IPS-18c (cell line): ENCODE measurements around the gene DMBX1.
A peak's percentile ranks its signal among the peaks of the same experiment; 100 is the strongest.

Source experiments
- H3K4me3 ChIP-seq: 2 replicates; pipeline ENCODE4 v1.7.0; 2013; ENCODE audit warnings: low read depth, mild to moderate bottlenecking, low read length, moderate library complexity; ENCODE audit not compliant: insufficient read depth
- H3K9me3 ChIP-seq: one replicate; pipeline ENCODE4 v1.6.1; 2013; ENCODE audit warnings: mild to moderate bottlenecking, low read length, moderate library complexity; ENCODE audit not compliant: control insufficient read depth, insufficient read depth

Gene DMBX1

DNA sequence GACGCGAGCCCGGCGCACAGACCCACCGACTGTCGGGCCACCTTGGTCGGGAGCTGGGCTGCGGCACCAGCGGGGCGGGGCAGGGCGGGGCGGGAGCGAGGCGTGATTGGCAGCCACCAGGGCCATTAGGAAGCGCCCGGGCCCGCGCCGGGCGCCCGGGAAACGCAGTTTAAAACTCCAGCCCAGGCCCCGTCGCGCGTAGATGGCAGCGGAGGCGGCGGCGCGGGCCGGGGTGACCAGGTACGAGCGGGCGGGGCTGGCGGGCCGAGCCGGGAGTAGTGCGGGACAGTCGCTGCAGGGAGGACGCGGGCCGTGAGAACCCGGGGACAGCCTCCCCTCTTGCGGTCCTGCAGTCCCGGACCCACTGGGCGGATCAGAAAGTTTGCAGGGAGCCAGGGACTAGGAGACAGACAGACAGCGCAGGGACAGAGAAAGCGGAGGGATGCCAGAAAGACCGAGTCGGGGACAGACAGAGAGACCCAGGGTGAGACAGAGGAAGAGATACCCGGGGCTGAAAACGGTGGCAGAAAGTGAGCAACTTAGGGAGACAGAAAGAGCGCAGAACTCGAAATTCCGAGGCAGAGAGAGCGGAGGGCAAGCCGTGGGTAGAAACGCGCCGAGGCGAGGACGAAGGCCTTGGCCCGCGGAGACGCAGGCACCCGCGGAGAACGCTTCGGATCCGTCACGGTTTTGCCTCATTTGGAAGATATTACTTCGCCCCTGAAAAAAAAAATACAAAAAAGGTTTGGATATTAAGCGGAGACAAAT, at the start of gene DMBX1:
Gene DMBX1, plus strand, starts transcription at position 199 of the 768 bp plus-strand sequence. CDS start 17,175 bp downstream, outside the sequence.
- peak within 1 kb of the TSS; percentile 68 for H3K4me3 ChIP-seq
- H3K9me3 ChIP-seq, result peaks cover 3% of the 10 kb centered on the region

DNA sequence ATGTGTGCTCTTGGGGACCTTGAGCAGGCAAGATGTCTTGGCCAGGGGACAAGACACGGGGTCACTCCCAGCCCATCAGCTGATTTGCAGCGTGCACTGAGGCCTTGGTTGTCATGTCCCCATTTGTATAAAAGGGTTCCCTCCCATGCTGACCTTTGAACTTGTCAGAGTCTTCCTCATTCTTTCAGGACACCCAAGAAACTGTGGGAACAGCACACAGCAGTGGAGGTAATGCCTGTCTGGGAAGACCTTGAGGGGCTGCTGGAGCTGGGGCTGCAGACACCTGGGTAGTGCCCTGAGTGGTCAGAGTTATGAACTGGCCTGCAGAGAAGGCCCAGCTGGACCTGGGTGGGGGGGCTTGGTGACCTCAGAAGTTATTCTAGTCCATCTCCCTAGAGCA, 49.2 kb upstream of the DMBX1 start:
- H3K4me3 ChIP-seq, result no peak overlapping the region
- H3K9me3 ChIP-seq, result no peaks in the 10 kb centered on the region

DNA sequence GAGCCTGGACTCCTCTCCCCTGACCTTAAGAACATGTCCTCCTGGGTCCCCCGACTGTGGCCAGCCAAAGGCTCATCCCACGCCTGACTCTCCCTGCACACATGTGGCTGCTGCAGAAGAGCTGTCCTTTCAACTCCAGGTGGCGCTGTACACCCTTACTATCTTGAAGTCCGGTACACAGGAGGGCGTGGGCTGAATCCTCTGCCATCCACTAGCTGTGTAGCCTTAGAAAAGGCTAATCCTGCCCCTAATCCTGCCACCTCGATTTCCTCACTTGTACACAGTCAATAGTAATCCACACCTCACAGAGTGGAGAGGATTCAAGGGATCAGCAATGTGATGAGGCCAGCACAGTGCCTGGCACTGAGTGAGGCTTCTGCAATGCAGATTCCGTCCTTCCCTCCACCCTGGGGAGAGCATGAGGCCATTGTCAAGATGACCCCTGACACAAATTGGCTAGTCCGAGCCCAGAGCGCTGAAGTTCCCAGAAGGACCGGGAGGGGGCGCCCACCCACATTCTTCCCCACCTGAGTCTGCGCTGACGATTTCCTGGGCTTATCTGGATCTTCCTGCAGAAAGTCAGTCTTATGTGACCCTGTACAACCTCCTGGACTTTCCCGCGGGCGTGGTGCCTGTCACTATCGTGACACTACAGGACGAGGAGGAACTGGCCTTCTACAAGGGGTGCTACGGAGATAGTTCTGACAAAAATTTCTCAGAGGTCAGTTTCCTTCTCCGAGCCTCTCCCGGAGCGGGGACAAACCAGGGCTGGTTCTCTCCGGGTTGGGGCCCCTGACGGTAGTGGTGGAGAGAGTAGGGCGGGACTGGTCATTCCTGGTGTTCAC, 47.1 kb upstream of the DMBX1 start:
- peak overlapping the region; percentile 52 for H3K4me3 ChIP-seq
- no peaks in the 10 kb centered on the region for H3K9me3 ChIP-seq

DNA sequence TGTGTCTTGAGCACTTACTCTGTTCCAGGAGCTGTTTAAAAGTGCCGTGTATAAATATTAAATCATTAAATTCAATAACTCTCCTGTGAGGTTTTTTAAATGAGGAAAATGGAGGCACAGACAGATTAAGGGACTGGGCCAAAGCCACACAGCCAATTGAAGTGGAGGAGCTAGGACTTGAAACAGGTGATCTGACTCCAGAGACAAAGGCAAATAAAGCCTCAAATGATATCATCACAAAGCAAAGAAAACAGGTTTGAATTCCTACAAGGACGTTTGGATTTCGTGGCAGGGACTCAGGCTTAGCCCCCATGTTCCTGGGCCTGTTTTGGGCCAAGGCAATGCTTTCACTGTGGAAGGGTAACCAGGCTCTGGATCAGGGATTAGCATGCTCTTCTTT, 45.2 kb upstream of the DMBX1 start:
- H3K4me3 ChIP-seq, result no peak overlapping the region
- no peaks in the 10 kb centered on the region for H3K9me3 ChIP-seq

DNA sequence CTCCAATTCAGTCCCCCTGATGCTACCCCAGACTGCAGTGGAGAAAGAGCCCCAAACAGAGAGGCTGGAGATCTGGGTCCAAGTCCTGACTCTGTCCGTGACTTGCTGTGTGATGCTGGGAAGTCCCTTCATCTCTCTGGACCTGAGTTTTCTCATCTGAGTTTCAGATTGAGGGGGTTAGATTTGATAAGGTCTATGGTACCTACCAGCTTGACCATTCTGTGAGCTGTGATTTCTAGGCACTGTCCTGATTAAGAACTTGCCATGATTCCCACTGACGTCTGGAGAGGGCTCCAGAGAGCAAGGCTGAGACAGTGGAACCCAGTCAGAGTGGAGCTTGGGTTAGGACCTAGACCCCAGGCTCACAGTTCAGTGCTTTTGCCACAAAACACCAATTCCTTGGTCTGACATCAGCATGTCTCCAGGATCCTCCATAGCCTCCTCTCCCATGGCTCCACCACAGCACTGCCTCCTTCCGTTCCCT, 43.8 kb upstream of the DMBX1 start:
- Histone ChIP-seq H3K9me3 (no peaks in the 10 kb centered on the region), H3K4me3 (no peak overlapping the region)

DNA sequence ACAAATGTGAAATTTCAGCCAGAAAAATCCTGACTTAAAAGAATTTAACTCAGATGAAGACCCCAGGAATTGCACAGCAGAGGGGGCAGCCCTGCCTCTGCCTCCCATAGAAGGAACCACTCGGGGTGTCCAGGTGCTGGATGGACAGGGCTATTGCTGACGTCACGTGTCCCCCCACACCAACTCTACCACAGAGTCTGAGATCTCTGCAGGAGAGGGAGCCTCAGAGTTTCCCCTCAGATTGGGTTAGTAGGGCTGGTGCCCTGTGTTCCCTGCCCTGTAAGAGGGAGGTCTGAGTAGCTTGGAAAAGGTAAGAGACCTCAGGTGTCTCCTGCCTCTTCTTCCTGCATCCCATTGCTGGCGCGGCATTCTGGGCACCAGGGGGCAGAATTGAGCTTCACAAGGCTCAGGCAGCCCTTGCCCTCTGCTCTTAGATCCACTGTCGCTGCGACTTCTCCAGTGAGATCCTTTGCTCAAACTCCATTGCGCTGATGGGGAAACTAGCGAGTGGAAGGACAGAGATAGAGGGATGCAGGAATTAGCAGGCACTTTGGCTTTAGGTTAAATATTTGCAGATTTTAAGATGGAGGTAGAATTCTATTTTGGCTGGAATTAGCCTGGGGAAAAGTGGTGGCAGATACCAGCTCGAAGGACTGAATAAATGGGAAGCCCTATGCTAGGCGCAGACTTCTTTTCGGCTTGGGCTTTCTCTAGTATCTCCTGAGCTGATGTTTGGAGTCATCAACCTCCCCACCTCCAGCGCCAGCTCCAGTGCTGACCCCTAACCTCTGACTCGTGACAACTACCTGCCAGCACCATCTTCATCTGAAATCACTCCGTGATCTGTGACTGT, 42.8 kb upstream of the DMBX1 start:
- Histone ChIP-seq H3K4me3 (no peak overlapping the region), H3K9me3 (no peaks in the 10 kb centered on the region)

DNA sequence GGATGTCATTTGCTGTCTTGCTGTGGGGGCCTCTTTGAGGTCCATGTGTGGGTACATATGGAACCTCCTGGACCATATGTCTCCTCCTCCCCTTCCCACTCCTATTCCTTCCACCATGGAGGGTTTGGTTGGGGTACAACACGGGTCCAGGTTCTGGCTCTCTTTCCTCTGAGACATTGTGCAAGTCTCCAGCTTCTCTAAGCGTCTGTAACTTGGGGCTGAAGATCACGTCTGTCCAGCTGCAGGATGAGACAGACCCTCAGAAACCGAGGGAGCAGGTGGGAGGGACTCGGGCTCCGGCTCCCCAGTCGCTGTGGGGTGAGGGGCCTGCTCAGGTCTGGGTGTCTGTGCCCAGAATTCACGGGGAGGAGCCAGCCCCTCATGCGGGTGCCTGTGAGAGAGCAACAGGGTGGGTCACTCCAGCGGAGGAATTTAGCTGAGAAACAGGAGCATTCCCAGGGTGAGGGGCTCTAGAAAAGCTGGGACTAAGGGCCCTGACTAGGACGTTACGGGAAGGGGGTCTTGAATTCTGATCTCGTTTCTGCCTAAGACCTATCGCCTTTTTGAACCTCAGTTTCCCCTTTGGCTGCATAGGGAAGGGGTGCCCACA, 42.0 kb upstream of the DMBX1 start:
- Histone ChIP-seq H3K4me3 (peak overlapping the region; percentile 22), H3K9me3 (no peaks in the 10 kb centered on the region)

DNA sequence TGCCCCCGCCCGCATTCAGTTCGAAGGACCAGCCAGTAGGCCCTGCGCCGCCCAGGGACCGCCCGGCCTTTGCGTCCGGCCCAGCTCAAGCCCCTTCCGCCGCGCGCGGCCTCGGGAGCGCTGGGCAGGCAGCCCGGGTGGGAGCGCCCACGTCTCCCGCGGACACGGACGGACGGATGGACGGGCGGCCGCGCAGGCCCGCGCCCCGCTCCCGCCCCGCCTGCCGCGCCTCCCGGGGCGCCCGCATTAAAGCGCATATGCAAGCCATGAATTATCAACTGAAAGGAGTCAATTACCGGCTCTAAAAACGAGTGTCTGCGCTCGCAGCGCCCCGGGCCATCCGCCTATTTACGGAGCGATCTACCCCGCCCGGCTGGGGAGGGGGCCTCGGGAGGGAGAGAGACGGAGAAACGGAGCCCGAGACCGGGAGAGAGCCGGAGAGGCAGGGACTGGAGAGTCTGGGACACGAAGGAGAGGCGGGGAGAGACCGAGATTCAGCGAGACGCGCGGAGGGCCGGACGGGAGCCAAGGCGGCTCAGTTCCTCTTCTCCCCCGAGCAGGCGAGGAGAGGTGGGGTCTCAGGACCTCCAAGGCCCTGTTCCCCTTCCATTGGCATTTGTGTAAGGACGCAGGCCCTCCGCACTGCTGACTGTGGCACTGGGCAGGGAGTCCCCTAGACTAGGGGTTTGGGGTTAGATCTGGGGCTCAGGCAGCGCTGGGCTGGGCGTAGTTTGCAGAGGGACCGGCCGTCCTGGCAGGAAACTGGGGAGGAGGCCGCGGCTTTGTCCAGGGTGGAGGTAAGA, 41.3 kb upstream of the DMBX1 start:
- Histone ChIP-seq H3K4me3 (peak overlapping the region; percentile 49), H3K9me3 (no peaks in the 10 kb centered on the region)

DNA sequence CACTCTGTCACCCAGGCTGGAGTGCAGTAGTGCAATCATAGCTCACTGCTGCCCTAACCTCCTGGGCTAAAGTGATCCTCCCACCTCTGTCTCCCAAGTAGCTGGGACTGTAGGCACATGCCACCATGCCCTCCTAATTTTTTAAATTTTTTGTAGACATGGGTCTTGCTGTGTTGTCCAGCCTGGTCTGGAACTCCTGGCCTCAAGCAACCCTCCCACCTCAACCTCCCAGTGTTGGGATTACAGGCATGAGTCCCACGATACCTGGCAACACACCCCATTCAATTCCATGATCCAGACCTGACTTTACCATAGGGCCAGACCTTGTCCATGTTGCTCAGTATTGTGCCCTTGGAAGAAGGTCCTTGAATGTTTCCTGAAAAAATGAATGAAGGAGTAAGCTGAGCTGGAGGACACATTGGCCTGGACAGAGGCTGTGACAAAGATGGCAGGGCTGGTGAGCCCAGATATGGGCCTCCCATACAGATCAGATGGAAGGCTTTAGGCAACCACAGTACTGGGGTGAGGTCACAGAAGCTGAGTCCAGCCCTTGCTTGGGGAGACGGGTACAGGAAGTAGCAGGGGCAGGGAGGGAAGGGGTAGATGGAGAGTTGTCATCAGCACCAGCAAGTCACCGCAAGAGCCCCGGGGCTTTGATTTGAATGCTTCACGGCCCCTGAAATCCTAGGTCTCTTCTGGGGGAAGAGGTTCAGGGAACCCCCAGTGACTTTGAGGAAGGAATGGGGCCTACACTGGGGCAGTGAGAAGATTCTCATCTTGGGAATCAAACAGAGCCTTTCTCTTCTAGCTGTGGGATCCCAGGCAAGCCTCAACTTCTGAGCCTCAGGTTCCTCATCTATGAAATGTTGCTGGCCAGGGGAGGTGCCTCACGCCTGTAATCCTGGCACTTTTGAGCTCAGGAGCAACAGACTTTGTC, 40.1 kb upstream of the DMBX1 start:
- no peak overlapping the region; the same call in 1 of the 2 replicates for H3K4me3 ChIP-seq
- no peaks in the 10 kb centered on the region for H3K9me3 ChIP-seq

DNA sequence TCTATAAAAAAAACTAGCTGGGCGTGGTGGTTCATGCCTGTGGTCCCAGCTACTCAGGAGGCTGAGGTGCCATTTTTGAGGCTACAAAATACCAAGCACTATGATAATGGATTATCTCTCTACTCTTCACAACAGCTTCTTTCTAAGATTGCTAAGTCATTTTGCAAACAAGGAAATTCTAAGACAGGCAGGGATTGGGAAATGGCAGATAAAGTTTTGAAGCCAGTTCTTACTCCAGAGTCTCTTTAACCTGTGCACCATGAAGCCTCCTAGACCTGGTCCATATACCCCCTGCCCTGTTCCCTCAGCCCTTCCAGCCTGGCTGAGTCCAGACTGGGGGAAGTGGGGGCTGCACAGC, 39.5 kb upstream of the DMBX1 start:
- Histone ChIP-seq H3K4me3 (no peak overlapping the region), H3K9me3 (no peaks in the 10 kb centered on the region)

DNA sequence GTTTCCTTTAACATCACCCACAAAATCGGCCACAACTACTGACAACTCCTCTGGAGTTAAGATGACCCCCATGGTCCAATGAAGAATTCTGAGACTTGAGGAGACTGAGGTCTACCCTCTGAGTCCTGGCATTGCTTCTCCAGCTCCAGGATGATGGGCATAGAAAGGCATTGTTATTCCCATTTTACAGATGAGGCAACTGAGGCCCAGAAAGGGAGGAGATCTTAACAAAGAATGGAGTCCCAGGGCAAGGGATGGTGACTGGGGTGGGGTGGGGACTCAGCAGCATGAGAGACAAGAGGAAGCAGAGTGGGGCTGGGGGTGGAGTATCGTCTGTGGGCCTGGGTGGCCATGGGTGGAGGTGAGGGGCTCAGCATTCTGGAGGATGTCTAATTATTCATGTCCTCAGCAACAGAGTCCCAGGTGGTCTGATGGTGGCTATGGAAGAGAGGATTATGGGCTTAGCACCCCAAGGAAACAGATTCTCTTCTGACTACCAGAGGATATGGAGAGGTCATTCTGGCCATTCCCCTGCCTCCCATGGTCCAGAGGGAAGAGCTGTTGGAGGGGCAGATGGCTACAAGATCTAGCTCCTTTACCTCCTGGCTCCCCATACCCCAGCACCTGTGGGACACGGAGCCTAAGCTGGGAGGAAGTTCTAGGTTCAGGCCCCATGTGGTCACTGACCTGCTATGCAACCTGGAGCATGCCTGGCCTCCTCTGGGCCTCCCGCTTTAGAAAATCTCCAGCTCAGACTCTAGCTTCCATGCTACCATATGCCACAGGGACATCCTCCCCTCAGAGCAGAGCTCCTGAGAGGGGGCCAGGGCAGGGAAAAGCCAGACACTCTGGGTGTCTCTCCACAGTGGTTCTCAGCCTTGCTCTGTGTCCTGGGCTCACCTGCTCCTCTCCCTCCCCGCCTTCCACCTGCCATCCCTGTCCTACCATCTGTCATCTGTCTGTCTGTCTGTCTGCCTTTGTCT, 37.4 kb upstream of the DMBX1 start:
- Histone ChIP-seq H3K9me3 (no peaks in the 10 kb centered on the region), H3K4me3 (no peak overlapping the region)

DNA sequence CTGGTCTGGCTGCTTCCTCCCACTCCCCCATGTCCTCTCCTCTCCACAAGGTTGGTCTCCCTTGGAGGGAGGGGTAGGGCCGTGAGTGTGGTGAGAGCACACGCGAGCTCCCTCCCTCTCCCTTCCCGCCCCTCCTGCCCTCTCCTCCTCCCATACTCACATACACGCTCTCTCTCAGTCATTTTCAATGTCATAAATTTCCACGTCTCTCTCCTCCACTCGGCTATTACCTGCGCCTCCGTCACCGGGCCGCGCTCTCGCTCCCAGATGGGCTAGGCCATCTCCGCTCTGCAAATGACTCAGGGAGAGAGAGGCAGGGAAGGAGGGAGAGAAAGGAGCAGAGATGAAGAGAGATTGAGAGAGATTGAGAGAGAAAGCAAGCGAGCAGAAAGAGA, 36.7 kb upstream of the DMBX1 start:
- H3K9me3 ChIP-seq, result no peaks in the 10 kb centered on the region
- H3K4me3 ChIP-seq, result no peak overlapping the region

DNA sequence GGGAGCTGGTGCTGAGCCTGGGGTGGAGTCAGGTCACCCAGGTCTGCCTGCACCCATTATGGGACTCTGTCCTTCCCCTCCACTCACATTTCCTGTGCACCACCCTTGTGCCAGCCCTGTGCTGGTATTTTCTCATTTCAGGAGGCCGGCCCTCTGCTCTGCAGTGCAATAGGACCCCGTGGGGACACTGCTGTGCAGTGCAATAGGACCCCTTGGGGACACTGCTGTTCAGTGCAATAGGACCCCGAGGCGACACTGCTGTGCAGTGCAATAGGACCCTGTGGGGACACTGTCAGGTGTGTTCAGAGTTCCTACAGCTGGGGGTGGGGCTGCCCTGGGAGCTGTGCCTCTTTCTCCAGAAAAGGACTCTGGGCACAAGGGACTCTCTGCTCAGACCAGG, 36.2 kb upstream of the DMBX1 start:
- Histone ChIP-seq H3K9me3 (no peaks in the 10 kb centered on the region), H3K4me3 (no peak overlapping the region)

DNA sequence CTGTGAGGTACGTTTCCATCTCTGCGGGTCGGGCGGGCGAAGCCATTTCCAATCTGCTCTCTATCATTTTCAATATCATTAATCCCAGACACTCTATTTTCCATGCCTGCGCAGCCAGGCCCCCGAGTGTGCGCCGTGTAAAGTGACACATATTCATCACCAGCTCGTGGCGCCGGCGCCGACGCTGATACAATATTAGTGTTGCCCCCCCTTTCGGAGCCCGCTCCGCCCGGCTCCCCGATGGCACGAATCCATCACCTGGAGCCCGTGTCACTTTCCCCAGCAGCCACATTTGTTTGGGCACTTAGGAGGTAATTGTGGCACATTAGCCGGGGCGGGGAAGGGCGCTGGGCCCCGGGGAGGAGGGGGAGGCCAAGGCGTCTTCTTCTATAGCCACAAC, 33.7 kb upstream of the DMBX1 start:
- H3K4me3 ChIP-seq, result no peak overlapping the region
- no peaks in the 10 kb centered on the region for H3K9me3 ChIP-seq
